HG03575 (cell line): ENCODE data around the gene DIPK1A.
"Not testable (repeated sequence)": the region's sequence is repeated elsewhere in the genome, so short reads cannot be mapped to it uniquely, and the experiment has no call there.

Experiments used
- ATAC-seq: cut with Tn5 transposase; IDR thresholded peaks from one replicate; pipeline ENCODE4 v1.9.1; 2021; ENCODE audit not compliant: unreplicated experiment, insufficient number of reproducible peaks, low FRiP score; ENCODE audit errors: extremely low read depth

DIPK1A gene

GRCh38 chr1:92987462-92987861 is 26.2 kb upstream of the DIPK1A start:
- no peak for ATAC-seq

GRCh38 chr1:92985101-92985500 is 23.8 kb upstream of the DIPK1A start:
- no peak for ATAC-seq

GRCh38 chr1:92980732-92981647 is 19.7 kb upstream of the DIPK1A start:
- no peak for ATAC-seq

- peak; percentile 63 for ATAC-seq
Measured at GRCh38 chr1:92975551-92976232, 14.4 kb upstream of the DIPK1A start.

GRCh38 chr1:92974112-92974511 is 12.8 kb upstream of the DIPK1A start:
- not testable (repeated sequence) for ATAC-seq

GRCh38 chr1:92973203-92973897 is 12.1 kb upstream of the DIPK1A start:
- ATAC-seq: no peak

GRCh38 chr1:92972409-92973129 is 11.3 kb upstream of the DIPK1A start:
- ATAC-seq: no peak

GRCh38 chr1:92971932-92972331 is 10.7 kb upstream of the DIPK1A start:
- ATAC-seq: not testable (repeated sequence)

- no peak for ATAC-seq
Measured at GRCh38 chr1:92970990-92971689, 9.9 kb upstream of the DIPK1A start.

GRCh38 chr1:92969517-92969916 is 8.3 kb upstream of the DIPK1A start:
- ATAC-seq: no peak

- no peak for ATAC-seq
Measured at GRCh38 chr1:92968138-92969032, 7.1 kb upstream of the DIPK1A start.

GRCh38 chr1:92964998-92965397 is 3.7 kb upstream of the DIPK1A start:
- no peak for ATAC-seq

- ATAC-seq: no peak
Measured at GRCh38 chr1:92964316-92964715, 3.1 kb upstream of the DIPK1A start.

GRCh38 chr1:92961896-92962752 is 862 bp upstream of the DIPK1A start:
- ATAC-seq: peak; percentile 33

GRCh38 chr1:92960395-92961130 is 699 bp downstream of the DIPK1A start:
- no peak for ATAC-seq
